GM18870 (cell line): Measurements from ENCODE around the gene RPL13.

Experiments used
- ATAC-seq: cut with Tn5 transposase; IDR thresholded peaks from one replicate; pipeline ENCODE4 v1.9.1; 2021; ENCODE audit warnings: moderate library complexity; ENCODE audit not compliant: unreplicated experiment

RPL13 gene

GRCh38 chr16:89596061-89596689, 35.7 kb downstream of the RPL13 start:
- no peak for ATAC-seq

GRCh38 chr16:89596957-89597649, 36.6 kb downstream of the RPL13 start:
- ATAC-seq = no peak

- no peak for ATAC-seq
Observed at GRCh38 chr16:89598199-89598598, 37.7 kb downstream of the RPL13 start.

GRCh38 chr16:89599451-89599858, 39.0 kb downstream of the RPL13 start:
- ATAC-seq = no peak

- ATAC-seq = no peak
Observed at GRCh38 chr16:89599902-89600301, 39.4 kb downstream of the RPL13 start.

GRCh38 chr16:89600427-89600826, 39.9 kb downstream of the RPL13 start:
- no peak for ATAC-seq

DNA sequence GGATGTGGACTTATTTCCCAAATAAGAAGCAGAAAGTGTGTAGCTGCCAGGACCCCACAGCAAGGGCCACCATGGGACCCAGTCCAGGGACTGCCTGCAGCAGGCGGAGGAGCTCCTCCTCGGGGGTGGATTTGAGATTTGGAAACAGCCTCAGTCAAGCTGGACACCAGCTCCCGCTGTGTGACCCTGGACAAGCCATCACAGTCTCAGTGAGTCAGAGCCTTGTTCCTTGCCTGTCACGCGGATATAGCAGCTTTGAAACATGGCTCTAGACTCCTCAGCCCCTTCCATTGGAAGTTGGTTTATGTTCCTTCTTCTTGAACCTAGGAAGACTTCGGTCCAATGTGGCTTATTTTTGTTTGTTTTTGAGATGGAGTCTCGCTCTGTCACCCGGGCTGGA, 40.5 kb downstream of the RPL13 start:
- ATAC-seq = no peak

GRCh38 chr16:89601906-89602272, 41.4 kb downstream of the RPL13 start:
- no peak for ATAC-seq

GRCh38 chr16:89602273-89602951, 41.9 kb downstream of the RPL13 start:
- no peak for ATAC-seq

GRCh38 chr16:89602952-89603590, 42.6 kb downstream of the RPL13 start:
- ATAC-seq = no peak

DNA sequence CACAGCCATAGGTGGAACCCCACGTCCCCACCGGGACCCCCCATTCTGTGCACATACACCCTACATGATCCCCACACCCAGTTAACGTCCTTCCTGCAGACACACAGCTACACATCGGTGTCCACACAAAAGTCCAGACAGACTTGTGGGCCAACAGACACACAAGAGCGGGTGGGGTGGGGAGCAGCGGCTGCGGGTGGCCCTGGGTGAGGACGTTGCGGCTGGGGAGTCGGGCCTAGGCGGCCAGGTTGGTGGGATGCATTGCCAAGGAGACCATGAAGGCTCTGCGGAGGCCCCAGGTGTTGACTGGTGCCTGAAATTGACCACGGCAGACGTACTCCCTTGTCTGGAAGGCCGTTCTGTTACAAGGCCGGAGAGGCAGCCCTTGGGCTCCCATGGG, 44.3 kb downstream of the RPL13 start:
- no peak for ATAC-seq

DNA sequence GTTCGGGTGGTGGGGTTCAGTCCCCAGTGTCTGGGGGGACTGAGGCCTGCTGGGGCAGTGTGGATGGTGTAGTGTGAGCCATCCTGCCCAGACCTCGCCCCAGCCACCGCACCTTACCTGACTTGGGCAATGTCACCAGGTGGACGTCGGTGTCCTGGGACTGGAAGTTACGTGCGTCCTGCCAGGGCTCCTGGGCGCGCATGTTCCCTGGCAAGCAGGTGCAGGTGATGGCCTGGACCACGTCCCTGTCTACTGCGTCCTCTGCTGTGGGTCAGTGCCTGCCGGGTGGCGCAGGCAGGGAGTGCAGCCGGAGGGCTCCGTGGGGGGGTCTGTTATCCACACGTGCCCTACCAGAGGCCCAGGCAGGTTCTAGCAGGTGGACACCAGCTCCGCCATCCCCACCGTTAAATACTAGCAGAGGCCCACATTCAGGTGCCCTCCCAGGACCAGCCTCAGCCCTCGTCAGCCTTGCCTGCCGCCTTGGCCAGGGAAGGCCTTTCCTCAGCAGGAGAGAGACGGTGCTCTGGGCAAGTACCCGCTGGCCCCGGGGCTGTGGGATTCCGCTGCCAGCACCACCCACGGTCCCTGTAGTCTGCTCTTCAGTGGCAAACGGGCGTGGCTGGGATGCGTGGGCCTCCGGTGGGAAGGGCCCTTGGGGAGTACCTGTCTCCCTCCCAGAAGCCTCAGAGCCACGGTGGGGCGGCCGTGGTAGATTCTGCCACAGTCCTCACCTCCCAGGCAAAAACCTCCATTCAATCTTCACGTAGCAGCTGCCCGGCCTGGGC, 44.9 kb downstream of the RPL13 start:
- no peak for ATAC-seq

DNA sequence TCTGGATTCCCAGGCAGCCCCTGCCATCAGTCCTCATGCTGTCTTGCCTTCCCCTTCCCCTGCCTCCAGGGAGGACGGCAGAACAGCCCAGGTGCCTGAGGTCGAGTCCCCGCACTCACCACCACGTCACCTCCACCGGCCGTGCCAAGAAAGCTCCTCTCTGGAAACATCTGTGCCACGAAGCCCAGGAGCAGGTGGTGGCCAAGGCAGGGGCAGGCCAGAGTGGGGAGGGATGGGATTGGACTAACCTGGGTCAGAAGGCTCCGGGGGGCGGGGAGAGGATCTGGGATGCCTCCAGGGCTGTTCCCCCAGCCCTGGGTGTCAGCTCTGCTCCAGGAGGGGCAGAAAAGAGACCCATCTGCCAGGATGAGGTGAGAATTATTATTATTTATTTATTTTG, 45.5 kb downstream of the RPL13 start:
- no peak for ATAC-seq

DNA sequence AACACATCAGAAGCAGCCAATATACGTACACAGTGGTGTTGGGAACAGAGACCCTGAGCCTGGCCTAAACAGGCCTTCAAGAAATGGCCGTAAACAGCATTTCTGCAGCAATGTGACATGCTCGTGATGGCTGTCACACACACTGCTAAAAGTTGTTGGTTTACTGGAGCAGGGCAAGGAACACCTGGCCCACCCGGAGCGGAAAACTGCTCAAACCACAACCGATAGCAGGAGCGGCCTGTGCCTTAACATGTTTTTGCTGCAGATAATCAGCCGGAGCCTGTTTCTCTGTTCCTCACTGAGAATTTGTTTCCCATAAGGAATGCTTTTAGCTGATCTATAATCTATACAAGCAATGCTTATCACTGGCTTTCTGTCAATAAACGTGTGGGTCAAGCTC, 47.0 kb downstream of the RPL13 start:
- no peak for ATAC-seq

- no peak for ATAC-seq
Observed at GRCh38 chr16:89607937-89608740, 47.7 kb downstream of the RPL13 start.

DNA sequence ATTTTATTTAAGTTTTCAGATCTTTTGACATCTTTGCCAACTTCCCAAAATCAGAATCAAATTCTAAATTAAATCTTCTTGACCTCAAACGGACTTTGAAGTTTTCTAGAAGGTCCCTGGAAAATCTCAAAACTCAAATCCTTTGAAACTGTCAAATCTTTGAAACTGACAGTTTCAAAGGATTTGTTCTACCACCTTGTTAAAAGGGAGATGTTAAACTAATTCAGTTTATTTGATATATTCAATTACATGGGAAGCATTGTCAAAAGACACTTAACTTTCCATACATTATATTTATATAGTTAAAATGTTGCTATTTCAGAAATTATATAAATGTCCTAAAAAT, 49.6 kb downstream of the RPL13 start:
- ATAC-seq = no peak

- no peak for ATAC-seq
Observed at GRCh38 chr16:89612415-89613166, 52.1 kb downstream of the RPL13 start.

GRCh38 chr16:89613231-89613953, 52.9 kb downstream of the RPL13 start, which contains the start of gene DPEP1:
TSS of gene DPEP1 (plus strand) at chr16:89613642. CDS start at chr16:89630411, 16,769 bp downstream.
- ATAC-seq = no peak

DNA sequence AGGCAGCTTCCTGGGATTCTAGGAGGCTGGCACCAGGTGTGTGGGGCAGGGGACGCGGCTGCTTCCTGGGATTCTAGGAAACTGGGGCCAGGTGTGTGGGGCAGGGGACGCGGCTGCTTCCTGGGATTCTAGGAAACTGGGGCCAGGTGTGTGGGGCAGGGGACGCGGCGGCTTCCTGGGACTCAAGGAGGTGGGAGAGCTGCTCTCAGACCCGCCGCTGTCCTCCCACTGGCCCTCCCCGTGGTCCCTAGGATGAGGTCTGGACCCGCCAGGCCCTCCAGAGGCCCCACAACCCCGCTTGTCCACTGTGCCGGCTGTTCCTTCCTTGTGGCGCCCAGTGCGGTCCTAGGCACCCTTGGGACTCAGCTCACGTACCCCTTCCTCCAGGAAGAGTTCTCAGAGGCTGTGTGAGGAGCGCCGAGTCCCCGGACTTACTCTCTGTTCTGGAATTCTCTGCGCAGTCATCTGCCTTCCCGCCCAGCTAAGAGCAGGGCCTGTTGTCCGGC, 53.5 kb downstream of the RPL13 start:
- ATAC-seq = no peak
